Upper lobe of left lung (tissue), 6 donors: ENCODE data around the gene SGMS1. TPM values are rescaled to one million over a fixed set of nuclear protein-coding genes. Genes with fewer than 3 reads are reported as not detected.

Experiments used
- ATAC-seq, 2 donors: fragments of 200-7000 bp; cut with Tn5 transposase; one replicate each; pipeline ENCODE4 v1.9.1; 2022; ENCODE audit warnings: mild to moderate bottlenecking in 2 of 2, moderate library complexity in 2 of 2; ENCODE audit not compliant: low FRiP score in 2 of 2
- DNase-seq, 2 donors: peaks; one replicate each; pipeline ENCODE4 v3.0.0-alpha.2; 2019 to 2020
- H3K27ac ChIP-seq, 4 donors: fragments of 200-600 bp; sonication (generic); one replicate each; pipeline ENCODE4 v1.5.1; 2016 to 2019
- H3K27me3 ChIP-seq, 4 donors: fragments of 200-600 bp; sonication (generic); one replicate each; pipeline ENCODE4 v1.5.1; 2017 to 2019
- H3K36me3 ChIP-seq, 4 donors: fragments of 200-600 bp; sonication (generic); one replicate each; pipeline ENCODE4 v1.5.1; 2016 to 2019
- H3K4me1 ChIP-seq, 4 donors: fragments of 200-600 bp; sonication (generic); one replicate each; pipeline ENCODE4 v1.5.1; 2018 to 2019
- H3K4me3 ChIP-seq, 4 donors: fragments of 200-600 bp; sonication (generic); one replicate each; pipeline ENCODE4 v1.5.1; 2017 to 2019; ENCODE audit warnings: mild to moderate bottlenecking in 2 of 4, moderate library complexity in 1 of 4
- H3K9me3 ChIP-seq, 4 donors: fragments of 200-600 bp; sonication (generic); one replicate each; pipeline ENCODE4 v1.5.1; 2018 to 2019
- CTCF ChIP-seq, 6 experiments: fragments of 450-650 bp in 4 of 6; fragments of 200-600 bp in 2 of 6; sonication (generic) in 2 of 6; IDR thresholded peaks; one replicate each; pipeline ENCODE4 v1.5.1; 2016 to 2019; ENCODE audit warnings: antibody characterized with exemption in 6 of 6
- EP300 ChIP-seq, 4 donors: sonication (generic); formaldehyde crosslinking; IDR thresholded peaks; one replicate each; pipeline ENCODE4 v1.5.1; 2017; ENCODE audit warnings: antibody characterized with exemption in 4 of 4, control low read depth in 2 of 4
- POLR2A ChIP-seq, 4 donors: fragments of 450-650 bp; IDR thresholded peaks; one replicate each; pipeline ENCODE4 v1.5.1; 2016 to 2017; ENCODE audit warnings: antibody characterized with exemption in 4 of 4, mild to moderate bottlenecking in 2 of 4
- POLR2AphosphoS5 ChIP-seq, 2 donors: sonication (generic); formaldehyde crosslinking; IDR thresholded peaks; one replicate each; pipeline ENCODE4 v1.5.1; 2017; ENCODE audit warnings: antibody characterized with exemption in 2 of 2
- WGBS, 2 donors: methylation state at CpG; one replicate each; pipeline ENCODE4 v1.1.5; 2017 to 2018; 5-methylcytosine and 5-hydroxymethylcytosine counted together
- total RNA-seq, 6 donors: library from RNA; depleted of rRNA in 4 of 6; stranded (reverse); fragments of >200 nt in 4 of 6; gene quantifications; one replicate each; pipeline versions ENCODE4 v1.1.0 to v1.2.1, GENCODE V29; 2016 to 2021
- donor health status: DM: no; HTN: no; CAD: no; lungs with moderate emphysema.
- donor health status: DM: no; HTN: yes; CAD: no; lungs with severe emphysema.

SGMS1 gene
- total RNA-seq, 6 donors from 2014 or later = 66.7 to 230 (median 173) TPM

GRCh38 chr10:50395271-50395670 is 228.5 kb downstream of the SGMS1 start:
- DNase-seq (peak in 1 of 2 donors; percentile 71), ATAC-seq (peak; percentile 85 to 86)
- Histone ChIP-seq H3K27me3 (no peaks in the 10 kb centered on the region), H3K4me3 (no peak overlapping the region), H3K9me3 (no peaks in the 10 kb centered on the region), H3K27ac (peak overlapping the region; percentile 11 to 55 (median 24)), H3K4me1 (peaks cover 32 to 52% (median 45%) of the 10 kb centered on the region in 4 donors), H3K36me3 (no peaks in the 10 kb centered on the region)
- WGBS, 2 donors = 33 to 67% methylated on average over 1 of the region's 1 CpG
- TF ChIP-seq EP300 (IDR thresholded peaks at IDR 0.05) (peak in 2 of 4 donors; percentile 32 to 84), POLR2AphosphoS5 (IDR thresholded peaks at IDR 0.05) (peak in 1 of 2 donors; percentile 44), POLR2A (IDR thresholded peaks at IDR 0.05) (no peak)

- DNase-seq = no peak
- TF ChIP-seq POLR2AphosphoS5 (IDR thresholded peaks at IDR 0.05) = no peak
- no peak for TF ChIP-seq CTCF (IDR thresholded peaks at IDR 0.05)
- TF ChIP-seq POLR2A (IDR thresholded peaks at IDR 0.05) = no peak
- no peak for TF ChIP-seq EP300 (IDR thresholded peaks at IDR 0.05)
- peak overlapping the region in 3 of 4 donors; percentile 11 to 55 (median 19) for H3K27ac ChIP-seq
- peaks cover 37 to 54% (median 46%) of the 10 kb centered on the region in 4 donors for H3K4me1 ChIP-seq
- no peaks in the 10 kb centered on the region for H3K36me3 ChIP-seq
- ATAC-seq = peak in 1 of 2 donors; percentile 53
- no peaks in the 10 kb centered on the region for H3K27me3 ChIP-seq
- 18 to 34% methylated on average over 3 of the region's 3 CpGs for WGBS, 2 donors
- no peaks in the 10 kb centered on the region for H3K9me3 ChIP-seq
- no peak overlapping the region for H3K4me3 ChIP-seq
Observed at GRCh38 chr10:50394832-50395231, 228.9 kb downstream of the SGMS1 start.

DNA sequence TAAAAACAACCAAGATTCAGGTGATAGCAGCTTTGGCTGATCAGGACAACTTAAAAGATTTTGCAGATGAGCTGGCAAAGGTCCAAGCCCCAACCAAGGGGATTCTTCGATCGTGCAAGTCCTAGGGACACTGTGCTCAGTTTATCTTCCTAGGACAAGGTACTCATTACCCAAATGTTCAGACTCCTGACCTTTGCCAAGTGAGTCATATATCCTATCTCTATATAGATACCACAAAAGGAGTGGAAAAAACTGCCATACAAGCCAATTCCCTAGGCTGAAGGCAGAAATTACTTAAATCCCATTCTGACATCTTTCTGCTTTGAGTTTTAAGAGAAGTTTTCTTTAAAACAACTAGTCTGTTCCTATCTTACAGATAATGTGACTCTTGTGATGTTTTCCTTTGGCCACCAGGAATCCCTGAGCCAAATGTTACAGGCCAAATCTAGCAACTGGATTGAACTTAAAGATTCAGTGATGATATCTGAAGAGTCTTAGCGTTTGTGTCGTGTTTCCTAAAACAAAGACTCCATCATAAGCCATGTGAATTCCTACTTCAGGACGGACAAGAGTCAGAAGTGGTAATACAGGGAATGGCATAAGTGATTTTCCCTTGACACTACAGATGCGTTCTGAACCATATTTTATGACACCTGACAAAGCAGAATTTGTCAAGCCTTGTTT is 229.8 kb downstream of the SGMS1 start:
- Histone ChIP-seq H3K36me3 (no peaks in the 10 kb centered on the region), H3K9me3 (no peaks in the 10 kb centered on the region), H3K4me1 (peaks cover 39 to 62% (median 50%) of the 10 kb centered on the region in 4 donors), H3K4me3 (no peak overlapping the region), H3K27me3 (no peaks in the 10 kb centered on the region), H3K27ac (no peak overlapping the region)
- no peak for ATAC-seq
- no peak for DNase-seq
- WGBS, 2 donors = 91% methylated on average over 6 of the region's 6 CpGs
- TF ChIP-seq CTCF (IDR thresholded peaks at IDR 0.05) (no peak), POLR2AphosphoS5 (IDR thresholded peaks at IDR 0.05) (no peak), POLR2A (IDR thresholded peaks at IDR 0.05) (no peak), EP300 (IDR thresholded peaks at IDR 0.05) (no peak)

DNA sequence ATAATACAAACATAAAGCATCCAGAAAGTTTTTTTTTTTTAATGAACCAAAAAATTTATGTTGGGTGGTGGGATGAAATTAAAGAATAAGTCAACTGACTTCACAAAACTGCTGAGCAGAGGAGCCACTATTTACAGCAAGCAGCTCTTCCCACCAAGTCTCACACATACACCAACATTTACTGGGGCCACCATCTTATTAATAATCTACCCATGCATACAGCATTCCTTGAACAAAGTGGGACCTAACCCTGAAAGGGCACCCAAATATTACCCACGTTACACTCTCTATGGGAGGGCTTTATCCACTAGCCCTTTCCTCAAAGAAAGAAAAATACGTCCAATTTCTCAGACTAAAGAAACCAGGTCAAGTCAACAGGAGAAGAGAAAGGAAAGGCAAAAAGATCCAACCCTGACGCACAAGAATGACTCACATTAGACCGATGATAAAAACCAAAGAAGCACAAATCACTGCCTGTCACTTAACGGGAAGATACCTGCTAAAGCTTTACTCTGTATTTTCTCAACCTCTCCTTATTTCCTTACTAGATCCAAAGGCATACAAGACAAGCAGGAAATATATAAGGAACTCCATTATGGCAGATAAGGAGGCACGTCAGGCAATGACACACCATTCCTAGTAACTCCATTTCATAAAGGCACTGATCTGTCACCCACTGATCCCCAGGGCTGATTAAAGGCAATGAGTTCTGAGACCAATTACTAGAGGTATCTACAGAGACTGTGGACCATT is 230.6 kb downstream of the SGMS1 start:
- DNase-seq (no peak), ATAC-seq (no peak)
- 80 to 91% methylated on average over 6 of the region's 6 CpGs for WGBS, 2 donors
- Histone ChIP-seq H3K9me3 (no peaks in the 10 kb centered on the region), H3K27ac (no peak overlapping the region), H3K4me1 (peaks cover 37 to 64% (median 49%) of the 10 kb centered on the region in 4 donors), H3K27me3 (no peaks in the 10 kb centered on the region), H3K36me3 (no peaks in the 10 kb centered on the region), H3K4me3 (no peak overlapping the region)
- TF ChIP-seq CTCF (IDR thresholded peaks at IDR 0.05) = no peak
- no peak for TF ChIP-seq POLR2AphosphoS5 (IDR thresholded peaks at IDR 0.05)
- TF ChIP-seq POLR2A (IDR thresholded peaks at IDR 0.05) = no peak
- no peak for TF ChIP-seq EP300 (IDR thresholded peaks at IDR 0.05)

DNA sequence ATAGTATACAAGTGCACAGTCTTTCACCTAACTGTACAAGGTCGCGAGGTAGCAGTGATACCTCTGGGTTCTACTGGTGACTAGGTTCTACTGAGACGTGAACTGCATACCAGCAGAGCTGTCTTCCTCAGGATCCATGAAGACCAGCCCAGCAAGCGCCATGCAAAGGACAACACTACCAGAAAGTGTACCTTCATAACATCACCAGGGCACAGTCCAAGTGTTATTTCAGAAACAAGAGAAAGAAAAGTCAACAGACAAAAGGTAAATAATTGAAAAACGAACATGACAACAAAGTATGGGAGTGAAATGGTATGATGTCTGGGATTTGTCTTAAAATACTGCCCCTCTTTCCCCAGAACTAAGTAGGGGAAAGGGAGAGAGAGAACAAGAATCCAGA is 231.3 kb downstream of the SGMS1 start:
- H3K27ac ChIP-seq = no peak overlapping the region
- 88 to 91% methylated on average over 5 of the region's 5 CpGs for WGBS, 2 donors
- TF ChIP-seq CTCF (IDR thresholded peaks at IDR 0.05) = no peak
- TF ChIP-seq POLR2A (IDR thresholded peaks at IDR 0.05) = no peak
- no peak for TF ChIP-seq POLR2AphosphoS5 (IDR thresholded peaks at IDR 0.05)
- no peak for TF ChIP-seq EP300 (IDR thresholded peaks at IDR 0.05)
- no peak for ATAC-seq
- H3K4me1 ChIP-seq = peaks cover 31 to 62% (median 51%) of the 10 kb centered on the region in 4 donors
- no peaks in the 10 kb centered on the region for H3K9me3 ChIP-seq
- DNase-seq = no peak
- no peaks in the 10 kb centered on the region for H3K36me3 ChIP-seq
- H3K4me3 ChIP-seq = no peak overlapping the region
- no peaks in the 10 kb centered on the region for H3K27me3 ChIP-seq
